GM12875 (cell line): ENCODE results near the gene PLCXD1.
"Not testable (repeated sequence)": the region's sequence is repeated elsewhere in the genome, so short reads cannot be mapped to it uniquely, and the experiment has no call there.

Source experiments
- H3K4me3 ChIP-seq: one replicate; pipeline ENCODE4 v1.5.1; 2011; ENCODE audit warnings: low read depth, low read length, control low read depth
- CTCF ChIP-seq: IDR thresholded peaks from 2 replicates; pipeline ENCODE4 v1.5.1; 2011; ENCODE audit warnings: low read depth, mild to moderate bottlenecking, control low read depth, inconsistent platforms, low read length, moderate library complexity, borderline replicate concordance; ENCODE audit not compliant: insufficient read depth

PLCXD1 gene

GRCh38 chrX:253451-254297 is 27.5 kb upstream of the PLCXD1 start:
- no peak for TF ChIP-seq CTCF
- H3K4me3 ChIP-seq: no peak overlapping the region

- TF ChIP-seq CTCF: no peak
- no peak overlapping the region for H3K4me3 ChIP-seq
These were observed 26.5 kb upstream of the PLCXD1 start for GRCh38 chrX:254630-255215.

- H3K4me3 ChIP-seq: no peak overlapping the region
- no peak for TF ChIP-seq CTCF
These were observed 25.3 kb upstream of the PLCXD1 start for GRCh38 chrX:255923-256331.

GRCh38 chrX:257054-257453 is 24.1 kb upstream of the PLCXD1 start:
- H3K4me3 ChIP-seq: not testable (repeated sequence)

- H3K4me3 ChIP-seq: no peak overlapping the region
- TF ChIP-seq CTCF: no peak
These were observed 23.4 kb upstream of the PLCXD1 start for GRCh38 chrX:257681-258289.

- TF ChIP-seq CTCF: no peak
- H3K4me3 ChIP-seq: no peak overlapping the region
These were observed 22.7 kb upstream of the PLCXD1 start for GRCh38 chrX:258291-259040.

GRCh38 chrX:259692-260355 is 21.4 kb upstream of the PLCXD1 start:
- H3K4me3 ChIP-seq: no peak overlapping the region
- TF ChIP-seq CTCF: no peak
